Left hindlimb (tissue), 1 donor: ENCODE data around the gene KDM5C.
"Not testable (repeated sequence)": the region's sequence is repeated elsewhere in the genome, so short reads cannot be mapped to it uniquely, and the experiment has no call there.

Source experiments
- DNase-seq: peaks from one replicate; pipeline ENCODE4 v3.0.0-alpha.2; 2018

Gene KDM5C

DNA sequence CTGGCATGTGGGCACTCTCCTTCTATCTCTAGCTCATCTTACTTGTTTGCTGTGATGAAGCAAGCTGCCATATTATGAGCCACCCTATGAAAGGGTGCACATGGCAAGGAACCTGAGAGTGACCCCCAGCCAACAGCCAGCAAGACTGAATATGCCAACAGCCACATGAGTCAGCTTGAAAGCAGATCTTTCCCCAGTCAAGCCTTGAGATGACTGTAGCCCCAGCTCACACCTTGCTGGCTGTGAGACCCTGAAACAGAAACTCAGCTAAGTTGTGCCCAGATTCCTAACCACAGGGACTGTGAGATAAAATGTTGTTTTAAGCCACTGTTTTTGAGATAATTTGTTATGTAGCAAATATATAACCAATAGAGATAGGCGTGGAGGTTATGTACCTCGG, 36.2 kb downstream of the KDM5C start:
- no peak for DNase-seq

- no peak for DNase-seq
Observed at GRCh38 chrX:53186351-53186750, 38.7 kb downstream of the KDM5C start.

GRCh38 chrX:53184836-53185235, 40.2 kb downstream of the KDM5C start:
- DNase-seq: no peak

DNA sequence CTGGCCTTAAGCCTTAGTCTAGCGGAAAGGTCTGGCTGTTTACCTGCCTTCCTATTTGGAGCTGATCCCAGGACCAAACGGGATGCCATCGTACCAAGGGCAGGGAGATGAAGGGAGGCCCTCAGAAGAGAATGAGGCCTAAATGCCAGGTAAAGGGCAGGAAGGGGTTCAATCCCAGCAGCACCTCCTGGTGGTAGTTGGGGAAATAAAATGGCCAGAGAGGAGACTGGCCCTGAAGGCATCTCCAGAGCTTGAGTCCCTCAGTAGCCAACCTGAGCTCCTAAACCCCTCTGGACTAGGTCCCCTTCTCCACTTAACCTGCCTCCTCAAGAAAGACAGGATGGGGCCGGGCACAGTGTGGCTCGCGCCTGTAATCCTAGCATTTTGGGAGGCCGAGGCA, 53.7 kb downstream of the KDM5C start:
- DNase-seq: no peak

GRCh38 chrX:53166103-53166502, 58.9 kb downstream of the KDM5C start:
- no peak for DNase-seq

- not testable (repeated sequence) for DNase-seq
Observed at GRCh38 chrX:53164566-53164965, 60.4 kb downstream of the KDM5C start.

DNA sequence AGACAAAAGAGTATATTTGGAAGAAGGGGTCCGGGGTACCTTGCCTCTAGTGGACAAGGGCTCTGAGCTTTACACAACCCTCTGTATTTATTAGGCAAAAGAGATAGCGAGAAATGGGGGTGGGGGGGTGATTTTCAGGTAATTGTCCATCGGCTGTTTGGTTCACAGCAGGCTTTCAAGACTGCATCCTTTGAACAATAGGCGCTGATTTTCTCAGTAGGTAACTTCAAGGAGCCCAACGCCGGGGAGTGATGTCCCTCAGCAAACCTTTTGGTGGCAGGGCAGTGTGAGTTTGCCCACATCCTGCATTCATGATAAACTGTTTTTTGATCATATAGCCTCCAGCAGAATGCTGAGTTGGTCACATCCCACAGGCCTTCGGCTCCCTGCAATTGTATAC, 61.6 kb downstream of the KDM5C start:
- no peak for DNase-seq

GRCh38 chrX:53160297-53160983, 64.6 kb downstream of the KDM5C start:
- DNase-seq: no peak

- DNase-seq: no peak
Observed at GRCh38 chrX:53159184-53159583, 65.8 kb downstream of the KDM5C start.

DNA sequence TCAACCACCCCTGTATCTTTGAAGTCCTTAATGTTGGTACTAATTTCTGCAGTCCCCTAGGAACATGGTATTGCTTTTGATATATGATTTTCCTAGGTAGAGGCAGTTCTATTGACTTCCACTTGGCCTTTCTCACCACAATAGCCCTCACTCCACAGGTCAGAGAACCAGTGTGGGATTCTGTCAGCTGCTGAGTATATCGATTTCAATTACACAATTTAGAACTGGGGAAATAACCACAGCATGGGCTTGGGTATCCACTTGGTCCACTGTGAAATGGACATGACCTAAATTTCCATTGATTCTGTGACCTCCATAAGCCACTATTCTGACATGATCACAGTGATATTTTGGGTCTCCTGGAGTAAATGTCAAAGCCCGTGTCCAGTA, 68.8 kb downstream of the KDM5C start:
- no peak for DNase-seq

DNA sequence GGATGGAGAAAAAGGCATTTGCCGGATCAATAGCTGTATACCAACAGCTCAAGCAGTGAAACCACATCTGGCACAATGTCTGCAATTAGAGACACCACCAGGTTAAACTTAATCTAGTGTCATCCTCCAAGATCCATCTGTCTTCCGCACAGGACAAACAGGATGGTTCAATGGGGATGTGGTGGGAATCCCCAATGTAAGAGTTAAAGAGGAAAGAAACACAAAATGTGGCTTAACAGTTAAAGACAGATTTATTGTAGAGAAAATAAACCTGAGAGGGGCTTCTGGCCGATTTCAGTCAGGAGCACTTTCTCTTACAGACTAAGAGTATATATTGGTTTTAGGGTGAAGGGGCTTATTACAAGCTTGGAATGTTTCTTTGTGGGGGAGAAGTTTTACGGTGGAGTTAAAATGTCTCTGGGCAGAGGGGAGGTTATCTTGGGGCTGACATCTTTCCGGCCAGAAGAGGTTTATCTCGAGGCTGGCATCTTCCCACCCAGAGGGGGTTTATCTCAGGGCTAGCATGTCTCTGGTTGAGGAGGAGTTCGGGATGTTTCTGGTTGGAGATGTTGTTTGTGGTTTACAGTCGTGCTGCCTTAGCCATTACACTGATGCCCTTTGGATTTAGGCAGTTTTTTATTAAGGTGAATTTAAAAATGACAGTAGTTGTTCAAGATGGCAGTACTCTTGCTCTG, 69.3 kb downstream of the KDM5C start:
- no peak for DNase-seq

GRCh38 chrX:53153581-53153980, 71.4 kb downstream of the KDM5C start:
- no peak for DNase-seq
